Activated CD4-positive, alpha-beta T cell treated with anti-CD3 and anti-CD28 coated beads for 48 hours (primary cell): ENCODE data around the gene EHMT2.

Experiments
- DNase-seq: peaks from one replicate; pipeline ENCODE4 v3.0.0-alpha.2; 2020

EHMT2 gene

DNA sequence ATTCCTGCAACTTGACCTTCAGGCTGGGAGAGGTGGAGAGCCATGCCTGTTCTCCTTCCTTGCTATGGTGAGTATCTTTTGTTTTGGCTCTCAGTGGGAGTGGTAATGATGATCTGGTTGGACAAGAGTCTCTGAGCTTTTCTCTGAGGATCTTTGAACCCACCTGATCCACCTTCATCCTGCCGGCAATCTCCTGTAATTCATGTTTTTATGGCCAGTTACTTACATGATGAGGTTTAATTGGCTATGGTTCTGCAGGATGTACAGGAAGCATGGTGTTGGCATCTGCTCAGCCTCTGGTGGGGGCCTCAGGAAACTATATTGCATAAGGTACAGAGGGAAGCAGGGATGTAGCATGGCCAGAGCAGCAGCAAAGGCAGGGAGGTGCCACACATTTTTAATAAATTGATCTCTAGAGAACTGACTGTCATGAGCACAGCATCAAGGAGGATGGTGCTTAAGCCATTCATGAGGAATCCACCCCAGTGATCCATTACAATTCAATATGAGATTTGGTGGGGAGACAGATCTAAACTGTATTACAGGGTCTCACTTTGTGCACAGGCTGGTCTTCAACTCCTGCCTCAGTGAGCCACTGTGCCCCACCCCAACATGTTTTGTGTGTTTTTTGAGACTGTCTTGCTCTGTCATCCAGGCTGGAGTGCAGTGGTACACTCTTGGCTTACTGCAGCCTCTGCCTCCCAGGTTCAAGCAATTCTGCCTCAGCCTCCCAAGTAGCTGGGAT, 60.0 kb downstream of the EHMT2 start:
- DNase-seq: no peak

DNA sequence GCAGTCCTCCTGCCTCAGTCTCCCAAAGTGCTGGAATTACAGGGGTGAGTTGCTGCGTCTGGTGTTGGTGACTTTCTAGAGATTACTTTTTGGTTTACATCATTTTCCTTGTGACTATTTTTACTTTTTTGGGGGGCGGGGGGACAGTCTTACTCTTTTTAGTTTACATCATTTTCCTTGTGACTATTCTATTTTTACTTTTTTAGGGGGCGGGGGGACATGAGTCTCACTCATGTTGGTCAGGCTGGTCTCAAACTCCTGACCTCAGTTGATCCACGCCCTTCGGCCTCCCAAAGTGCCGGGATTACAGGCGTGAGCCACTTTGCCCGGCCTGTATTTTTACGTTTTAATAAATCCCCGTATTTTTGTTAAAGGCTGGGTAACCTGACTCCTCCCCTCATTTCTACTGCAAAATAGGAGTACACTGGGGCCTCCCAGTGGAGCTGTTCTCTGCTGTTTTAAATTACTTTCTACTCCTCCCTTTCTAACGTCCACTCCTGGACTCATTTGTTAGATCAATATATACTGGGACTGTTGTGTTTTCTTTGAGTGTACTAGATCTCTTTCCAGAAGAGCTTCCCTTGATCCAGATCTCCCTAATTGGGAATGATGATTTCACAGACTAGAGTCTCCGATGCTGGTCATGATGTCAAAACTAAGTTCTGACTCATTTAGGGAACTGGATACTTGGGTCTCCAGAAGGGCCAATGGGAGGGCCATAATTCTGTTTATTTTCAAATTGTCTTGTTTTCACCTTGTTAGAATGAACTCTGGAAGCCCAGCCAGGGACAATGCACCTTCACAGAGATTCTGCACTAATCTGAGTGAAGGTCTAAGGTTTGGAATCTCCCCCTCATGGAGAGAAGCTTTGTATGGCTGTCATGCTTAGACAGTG, 60.8 kb downstream of the EHMT2 start:
- DNase-seq: no peak

- no peak for DNase-seq
Observed at GRCh38 chr6:31836047-31836473, 61.4 kb downstream of the EHMT2 start.

DNA sequence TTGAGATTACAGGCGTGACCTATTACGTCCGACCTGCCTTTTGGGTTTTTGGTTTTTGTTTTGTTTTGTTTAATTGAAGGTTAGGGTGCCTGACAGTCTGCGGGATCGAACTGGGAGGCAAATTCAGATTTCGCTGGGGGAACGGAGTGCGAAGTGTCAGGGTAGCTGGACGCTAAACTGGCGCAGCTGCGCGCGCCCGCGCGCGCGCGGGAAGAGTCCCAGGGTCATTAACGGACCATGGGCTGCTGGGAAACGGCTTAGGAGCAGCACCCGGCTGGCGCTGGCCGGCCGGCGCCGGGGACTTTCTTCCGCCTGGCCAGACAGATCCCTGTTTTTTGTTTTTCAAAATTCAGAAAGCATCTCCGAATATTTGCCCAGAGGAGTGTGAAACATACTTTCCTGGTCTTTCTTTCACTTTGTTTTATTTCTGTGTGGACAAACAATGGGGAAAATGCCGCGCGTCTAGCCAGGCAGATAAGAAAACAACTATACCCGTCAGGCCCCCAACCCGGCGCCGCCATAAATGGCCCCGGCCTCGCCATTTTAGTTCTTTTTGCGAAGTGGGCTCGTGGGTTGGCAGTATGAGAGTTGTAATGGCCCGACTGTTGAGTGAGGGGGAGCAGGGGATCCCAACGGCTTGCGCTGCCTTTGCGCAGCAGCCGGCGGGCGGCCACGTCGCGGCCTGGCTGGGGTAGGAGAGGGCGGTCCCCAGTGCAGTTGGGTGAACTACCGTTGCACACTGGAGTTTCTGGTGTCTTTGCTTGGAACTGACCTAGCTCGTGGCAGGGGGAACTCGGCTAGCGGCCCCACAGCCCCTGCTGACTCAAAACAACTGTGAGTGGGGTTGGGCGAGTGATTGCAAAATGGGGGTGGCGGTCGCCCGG, 62.9 kb downstream of the EHMT2 start:
- DNase-seq: peak; percentile 86

- DNase-seq: no peak
Observed at GRCh38 chr6:31831350-31832215, 65.9 kb downstream of the EHMT2 start.

DNA sequence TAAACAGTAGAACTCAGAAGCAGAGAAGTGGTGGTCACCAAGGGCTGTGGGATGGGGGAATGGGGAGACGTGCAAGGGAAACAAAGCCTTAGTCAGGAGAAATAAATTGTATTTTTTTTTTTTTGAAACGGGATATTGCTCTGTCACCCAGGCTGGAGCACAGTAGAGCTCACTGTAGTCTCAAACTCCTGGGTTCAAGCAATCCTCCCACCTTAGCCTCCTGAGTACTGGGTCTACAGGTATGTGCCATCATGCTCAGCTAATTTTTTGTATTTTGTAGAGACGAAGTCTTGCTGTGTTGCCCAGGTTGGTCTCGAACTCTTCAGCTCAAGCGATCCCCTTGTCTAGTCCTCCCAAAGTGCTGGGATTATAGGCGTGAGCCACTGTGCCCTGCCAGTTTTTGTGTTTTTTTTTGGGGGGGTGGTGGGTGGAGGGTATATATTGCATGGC, 66.6 kb downstream of the EHMT2 start:
- no peak for DNase-seq
